ENCODE measurements around the gene CLEC4M.

GRCh38 chr19:7725791-7726190, 37.3 kb upstream of the CLEC4M start:
- no peak for TF ChIP-seq ZNF704 (tag by site-specific recombination; IDR thresholded peaks at IDR 0.05)
- TF ChIP-seq ZNF146 (tag by site-specific recombination; IDR thresholded peaks at IDR 0.05): no peak
- TF ChIP-seq CTCF (tag by site-specific recombination; IDR thresholded peaks at IDR 0.05): no peak
- no peak for TF ChIP-seq ZBTB1 (tag by site-specific recombination; IDR thresholded peaks at IDR 0.05)
- no peak for TF ChIP-seq ZNF335 (tag by site-specific recombination; conservative IDR thresholded peaks at IDR 0.05)
- TF ChIP-seq ZNF629 (tag by site-specific recombination; IDR thresholded peaks at IDR 0.05): no peak
- TF ChIP-seq ZNF174 (tag by site-specific recombination; IDR thresholded peaks at IDR 0.05): no peak
- TF ChIP-seq BCL11B (tag by site-specific recombination; IDR thresholded peaks at IDR 0.05; ENCODE audit: low read depth): no peak

Measured in HEK293 (cell line).